Tibial nerve (tissue), 4 donors: ENCODE measurements around the gene ANKMY1. TPM values are rescaled to one million over a fixed set of nuclear protein-coding genes. Genes with fewer than 3 reads are reported as not detected.
A peak's percentile ranks its signal among the peaks of the same experiment; 100 is the strongest.

ENCODE experiments used
- DNase-seq, 2 donors: peaks; one replicate each; pipeline ENCODE4 v3.0.0-alpha.2; 2019; ENCODE audit warnings: low spot score in 2 of 2
- H3K27ac ChIP-seq, 4 donors: fragments of 200-600 bp; sonication (generic) in 3 of 4; one replicate each; pipeline ENCODE4 v1.5.1; 2017 to 2019; ENCODE audit warnings: mild to moderate bottlenecking in 1 of 4
- H3K27me3 ChIP-seq, 2 donors: fragments of 200-600 bp; sonication (generic) in 1 of 2; one replicate each; pipeline versions ENCODE4 v1.5.1 to v1.6.0; 2017 to 2019
- H3K36me3 ChIP-seq, 3 donors: fragments of 200-600 bp; sonication (generic); one replicate each; pipeline ENCODE4 v1.5.1; 2018 to 2019
- H3K4me1 ChIP-seq, 4 donors: fragments of 200-600 bp; sonication (generic) in 3 of 4; one replicate each; pipeline ENCODE4 v1.5.1; 2017 to 2019
- H3K4me3 ChIP-seq, 4 donors: fragments of 200-600 bp; sonication (generic) in 3 of 4; one replicate each; pipeline ENCODE4 v1.5.1; 2017 to 2019; ENCODE audit warnings: mild to moderate bottlenecking in 1 of 4, moderate library complexity in 1 of 4
- H3K9me3 ChIP-seq, 4 donors: fragments of 200-600 bp; sonication (generic) in 3 of 4; one replicate each; pipeline ENCODE4 v1.5.1; 2017 to 2019
- EP300 ChIP-seq, 2 donors: sonication (generic); formaldehyde crosslinking; IDR thresholded peaks; one replicate each; pipeline ENCODE4 v1.6.1; 2017; ENCODE audit warnings: antibody characterized with exemption in 2 of 2, mild to moderate bottlenecking in 1 of 2
- POLR2A ChIP-seq, 2 donors: fragments of 450-650 bp; IDR thresholded peaks; one replicate each; pipeline ENCODE4 v1.6.1; 2017; ENCODE audit warnings: antibody characterized with exemption in 2 of 2, mild to moderate bottlenecking in 2 of 2, moderate library complexity in 2 of 2
- WGBS, 2 donors: methylation state at CpG; one replicate each; pipeline ENCODE4 v1.1.5; 2018; 5-methylcytosine and 5-hydroxymethylcytosine counted together
- total RNA-seq, 4 donors: library from RNA; depleted of rRNA; stranded (reverse); fragments of >200 nt; gene quantifications; one replicate each; pipeline ENCODE4 v1.1.0, GENCODE V29; 2016
- TF ChIP-seq, protein P1 (sequence below), 5 experiments: fragments of 200-600 bp in 3 of 5; fragments of 450-650 bp in 2 of 5; sonication (generic) in 3 of 5; IDR thresholded peaks; one replicate each; pipeline ENCODE4 v1.5.1; 2016 to 2019; ENCODE audit warnings: antibody characterized with exemption in 5 of 5, mild to moderate bottlenecking in 3 of 5, moderate library complexity in 2 of 5

ANKMY1 gene
- total RNA-seq, 4 donors from 2014 or later = 14.2 to 24.0 (median 21.4) TPM

DNA sequence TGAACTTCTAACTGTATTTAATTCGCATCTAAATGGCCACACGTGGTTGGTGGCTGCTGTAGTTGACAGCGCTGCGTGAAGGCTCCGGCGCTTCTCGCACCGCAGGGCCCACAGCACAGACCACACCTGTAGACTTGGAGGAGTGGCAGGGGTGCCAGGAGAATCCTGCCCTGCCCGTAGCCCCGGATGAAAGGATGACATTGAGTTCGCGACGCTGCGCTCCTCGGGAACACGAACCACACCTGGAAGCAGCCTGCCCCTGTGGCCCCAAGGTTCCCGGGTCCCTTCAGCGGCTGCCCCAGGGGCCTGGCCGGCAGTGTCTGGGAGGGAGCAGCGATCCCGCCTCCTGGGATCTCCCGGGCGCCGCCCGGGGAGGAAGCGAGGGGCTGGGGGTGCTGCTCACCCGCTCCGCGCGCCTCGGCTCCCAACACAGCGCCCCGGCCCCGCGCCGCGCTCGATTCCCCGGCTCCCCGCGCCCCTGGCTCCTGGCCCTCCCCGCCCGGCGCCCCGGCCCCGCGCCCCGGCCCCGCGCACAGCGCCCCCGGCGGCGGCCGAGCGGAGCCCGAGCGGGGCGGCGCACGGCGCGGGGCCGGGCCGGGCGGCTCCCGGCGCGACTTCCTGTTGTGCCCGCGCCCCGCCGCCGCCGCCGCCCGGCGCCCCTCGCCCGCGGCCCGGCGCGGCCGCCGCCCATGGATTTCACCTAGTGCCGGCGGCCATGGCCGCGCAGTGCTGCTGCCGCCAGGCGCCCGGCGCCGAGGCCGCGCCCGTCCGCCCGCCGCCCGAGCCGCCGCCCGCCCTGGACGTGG is 10.3 kb upstream of the ANKMY1 start, which contains the start of gene RNPEPL1:
Gene RNPEPL1, plus strand, starts transcription at position 613 of the 806 bp plus-strand sequence. Its CDS starts 103 bp downstream, at position 716.
- peaks cover 0 to 29% (median 0%) of the 10 kb centered on the region in 3 donors for H3K36me3 ChIP-seq
- peak in 1 of 2 donors; percentile 13 for DNase-seq
- peaks cover 5 to 82% (median 48%) of the 10 kb centered on the region in 4 donors for H3K4me1 ChIP-seq

DNA sequence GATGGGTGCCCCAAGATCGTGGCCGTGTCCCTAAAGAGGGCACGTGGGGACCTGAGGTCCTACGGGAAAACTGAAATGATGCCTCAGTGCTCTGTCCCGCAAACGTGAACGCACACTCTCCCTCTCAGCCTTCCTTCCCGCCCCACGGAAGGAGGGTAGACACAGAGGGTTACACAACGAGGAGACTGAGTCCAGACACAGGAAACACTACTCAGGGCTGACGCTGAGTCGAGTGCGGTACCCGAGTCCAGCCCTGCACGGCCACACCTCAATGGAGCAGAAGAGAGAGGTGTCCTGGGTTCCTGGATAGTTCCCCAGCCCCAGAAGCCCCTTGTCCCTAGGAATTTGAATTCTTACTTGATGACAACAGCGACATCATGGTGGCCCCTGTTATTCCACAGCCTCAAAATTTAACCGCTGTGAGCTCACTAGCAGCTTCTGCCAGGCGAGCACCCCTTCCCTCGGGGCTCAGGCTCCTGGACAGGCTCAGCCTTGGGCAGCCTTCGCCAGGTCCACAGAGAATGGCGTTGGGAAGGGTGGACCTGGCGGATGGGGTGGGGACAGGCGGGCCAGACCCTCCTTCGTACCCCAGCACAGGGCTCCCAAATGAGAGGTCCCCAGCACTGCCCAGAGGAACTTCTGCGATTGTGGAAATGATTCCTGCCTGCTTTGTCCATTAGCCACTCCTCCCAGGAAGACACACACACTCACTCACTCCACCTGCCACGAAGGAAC is 9.5 kb upstream of the ANKMY1 start:
- Histone ChIP-seq H3K36me3 (peaks cover 0 to 21% (median 0%) of the 10 kb centered on the region in 3 donors), H3K4me3 (peak overlapping the region; percentile 54 to 93 (median 74)), H3K9me3 (no peaks in the 10 kb centered on the region), H3K27me3 (no peaks in the 10 kb centered on the region), H3K27ac (peak overlapping the region; percentile 81 to 97 (median 96)), H3K4me1 (peaks cover 5 to 86% (median 48%) of the 10 kb centered on the region in 4 donors)
- TF ChIP-seq, protein P1, sequence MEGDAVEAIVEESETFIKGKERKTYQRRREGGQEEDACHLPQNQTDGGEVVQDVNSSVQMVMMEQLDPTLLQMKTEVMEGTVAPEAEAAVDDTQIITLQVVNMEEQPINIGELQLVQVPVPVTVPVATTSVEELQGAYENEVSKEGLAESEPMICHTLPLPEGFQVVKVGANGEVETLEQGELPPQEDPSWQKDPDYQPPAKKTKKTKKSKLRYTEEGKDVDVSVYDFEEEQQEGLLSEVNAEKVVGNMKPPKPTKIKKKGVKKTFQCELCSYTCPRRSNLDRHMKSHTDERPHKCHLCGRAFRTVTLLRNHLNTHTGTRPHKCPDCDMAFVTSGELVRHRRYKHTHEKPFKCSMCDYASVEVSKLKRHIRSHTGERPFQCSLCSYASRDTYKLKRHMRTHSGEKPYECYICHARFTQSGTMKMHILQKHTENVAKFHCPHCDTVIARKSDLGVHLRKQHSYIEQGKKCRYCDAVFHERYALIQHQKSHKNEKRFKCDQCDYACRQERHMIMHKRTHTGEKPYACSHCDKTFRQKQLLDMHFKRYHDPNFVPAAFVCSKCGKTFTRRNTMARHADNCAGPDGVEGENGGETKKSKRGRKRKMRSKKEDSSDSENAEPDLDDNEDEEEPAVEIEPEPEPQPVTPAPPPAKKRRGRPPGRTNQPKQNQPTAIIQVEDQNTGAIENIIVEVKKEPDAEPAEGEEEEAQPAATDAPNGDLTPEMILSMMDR (IDR thresholded peaks at IDR 0.05) = no peak
- TF ChIP-seq POLR2A (IDR thresholded peaks at IDR 0.05) (no peak), EP300 (IDR thresholded peaks at IDR 0.05) (no peak)
- 26 to 37% methylated on average over 25 of the region's 26 CpGs for WGBS, 2 donors
- DNase-seq = peak in 1 of 2 donors; percentile 13

More for the DNA sequence above, 10.3 kb upstream of the ANKMY1 start, which contains the start of gene RNPEPL1:
- Histone ChIP-seq H3K9me3 (no peaks in the 10 kb centered on the region), H3K27ac (peak within 1 kb of the TSS; percentile 81 to 97 (median 96)), H3K27me3 (no peaks in the 10 kb centered on the region), H3K4me3 (peak within 1 kb of the TSS; percentile 66 to 93 (median 82))
- TF ChIP-seq EP300 (IDR thresholded peaks at IDR 0.05) (peak in 1 of 2 donors; percentile 21), POLR2A (IDR thresholded peaks at IDR 0.05) (peak in 1 of 2 donors; percentile 22)
- TF ChIP-seq, protein P1 (IDR thresholded peaks at IDR 0.05) = no peak
- WGBS, 2 donors = 0 to 1% methylated on average over 11 to 17 of the region's 106 CpGs

DNA sequence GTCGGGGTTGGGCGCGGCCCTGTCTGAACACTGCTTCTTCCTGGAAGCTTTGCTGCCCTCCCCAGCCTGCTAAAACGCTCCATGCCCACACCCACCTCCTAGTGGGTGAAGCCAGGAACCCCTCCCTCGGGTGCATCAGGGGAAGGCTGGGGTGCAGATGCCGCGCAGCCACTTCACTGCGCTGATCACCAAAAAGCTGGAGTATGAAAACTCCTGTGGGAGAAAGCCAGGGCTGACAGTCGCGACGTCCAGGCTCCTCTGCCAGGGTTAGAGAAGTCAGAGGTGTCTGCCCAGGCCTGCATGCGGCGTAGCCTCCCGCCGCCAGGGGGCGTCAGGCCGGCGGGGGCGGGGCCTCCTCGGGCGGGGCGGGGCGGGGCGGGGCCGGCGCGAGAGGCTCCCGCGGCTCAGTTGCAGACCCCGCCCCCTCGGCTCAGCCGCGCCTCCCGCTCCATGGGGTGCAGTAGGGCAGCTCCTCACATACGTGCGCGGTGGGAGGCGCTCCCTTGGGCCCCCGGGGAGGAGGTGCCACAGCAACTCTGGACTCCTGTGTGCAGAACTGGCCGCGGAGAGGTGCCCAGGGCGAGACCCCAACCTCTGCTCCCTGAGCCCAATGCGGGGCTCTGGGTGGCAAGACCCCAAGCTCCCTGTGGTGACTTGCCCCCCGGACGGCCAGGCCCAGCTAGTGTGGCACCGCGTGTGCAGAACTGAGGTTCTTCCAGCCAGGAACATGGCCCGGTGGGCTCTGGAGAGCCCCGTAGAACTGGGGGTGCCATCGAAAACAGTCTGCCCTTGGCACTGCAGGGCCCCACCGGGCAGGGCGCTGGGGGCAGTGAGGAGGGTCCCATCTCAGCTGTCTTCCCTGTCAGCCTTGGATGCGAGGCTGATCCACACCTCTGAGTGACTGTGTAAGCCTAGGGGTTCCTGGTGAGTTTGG is 8.7 kb upstream of the ANKMY1 start:
- WGBS, 2 donors = 9 to 21% methylated on average over 9 to 22 of the region's 53 CpGs
- Histone ChIP-seq H3K27ac (peak overlapping the region; percentile 81 to 97 (median 96)), H3K36me3 (peaks cover 0 to 13% (median 0%) of the 10 kb centered on the region in 3 donors), H3K4me3 (peak overlapping the region; percentile 54 to 93 (median 74)), H3K4me1 (peaks cover 5 to 86% (median 53%) of the 10 kb centered on the region in 4 donors), H3K27me3 (no peaks in the 10 kb centered on the region), H3K9me3 (no peaks in the 10 kb centered on the region)
- DNase-seq = peak; percentile 88
- peak; percentile 67 to 68 for TF ChIP-seq POLR2A (IDR thresholded peaks at IDR 0.05)
- TF ChIP-seq, protein P1 (IDR thresholded peaks at IDR 0.05) = peak; percentile 81 to 100 (median 96)
- peak in 1 of 2 donors; percentile 75 for TF ChIP-seq EP300 (IDR thresholded peaks at IDR 0.05)

DNA sequence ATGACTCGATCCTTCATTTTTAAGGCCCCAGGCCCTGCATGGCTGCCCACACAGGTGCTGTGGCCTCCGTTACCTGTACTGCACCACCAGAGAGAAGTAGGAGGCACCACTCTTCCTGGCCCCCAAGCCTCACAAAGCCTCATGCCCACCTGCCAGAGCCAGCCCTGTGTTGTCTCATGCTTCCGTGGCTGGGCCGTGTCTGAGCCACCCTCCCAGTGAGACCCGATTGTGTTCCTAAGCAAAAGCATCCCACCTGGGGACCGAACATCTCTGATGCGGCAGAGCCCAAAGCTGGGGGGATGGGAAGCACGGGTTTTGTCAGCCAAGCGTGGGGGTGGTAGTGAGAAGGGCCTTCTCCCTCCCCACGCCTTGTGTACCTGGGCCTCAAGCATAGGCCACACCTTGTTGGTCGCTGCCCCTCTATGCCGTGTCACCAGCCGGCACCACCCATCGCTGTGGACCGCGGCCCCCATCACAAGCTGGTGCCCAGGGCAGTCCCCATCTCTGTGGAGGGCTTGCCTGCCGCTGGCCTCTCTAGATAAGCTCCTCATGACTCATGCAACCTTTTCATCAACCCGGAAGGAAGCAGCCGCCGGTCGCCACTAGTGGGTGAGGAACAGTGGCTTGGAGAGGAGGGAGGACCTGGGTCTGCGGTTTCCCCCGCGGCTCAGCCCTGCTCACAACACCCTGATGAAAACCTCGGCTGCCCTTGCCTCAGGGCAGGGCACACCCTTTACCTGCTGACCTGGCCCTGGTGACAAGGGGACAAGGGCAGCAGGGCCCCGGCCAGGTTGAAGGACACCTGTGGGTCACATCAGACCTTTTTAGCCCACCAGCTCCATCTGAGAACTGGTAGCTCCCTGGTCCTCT is 7.8 kb upstream of the ANKMY1 start:
- Histone ChIP-seq H3K9me3 (no peaks in the 10 kb centered on the region), H3K4me3 (peak overlapping the region in 3 of 4 donors; percentile 28 to 93 (median 38)), H3K36me3 (peaks cover 0 to 4% (median 0%) of the 10 kb centered on the region in 3 donors), H3K4me1 (peaks cover 5 to 81% (median 50%) of the 10 kb centered on the region in 4 donors), H3K27me3 (no peaks in the 10 kb centered on the region), H3K27ac (peak overlapping the region; percentile 19 to 96 (median 90))
- TF ChIP-seq, protein P1 (IDR thresholded peaks at IDR 0.05) = no peak
- peak in 1 of 2 donors; percentile 9 for TF ChIP-seq EP300 (IDR thresholded peaks at IDR 0.05)
- WGBS, 2 donors = 54 to 67% methylated on average over 22 of the region's 26 CpGs
- peak in 1 of 2 donors; percentile 40 for DNase-seq
